GM21576 (cell line): Measurements from ENCODE around the gene HTRA3.

Experiments used
- ATAC-seq: cut with Tn5 transposase; IDR thresholded peaks from one replicate; pipeline ENCODE4 v1.9.1; 2021; ENCODE audit warnings: mild to moderate bottlenecking, moderate library complexity; ENCODE audit not compliant: unreplicated experiment

Gene HTRA3

GRCh38 chr4:8306511-8307021, 37.0 kb downstream of the HTRA3 start:
- no peak for ATAC-seq

- ATAC-seq = no peak
Measured at GRCh38 chr4:8307121-8307520, 37.6 kb downstream of the HTRA3 start.

- no peak for ATAC-seq
Measured at GRCh38 chr4:8307714-8308113, 38.2 kb downstream of the HTRA3 start.

- ATAC-seq = no peak
Measured at GRCh38 chr4:8308144-8308543, 38.6 kb downstream of the HTRA3 start.

- no peak for ATAC-seq
Measured at GRCh38 chr4:8308856-8309771, 39.6 kb downstream of the HTRA3 start.

- ATAC-seq = no peak
Measured at GRCh38 chr4:8310306-8310705, 40.8 kb downstream of the HTRA3 start.

- no peak for ATAC-seq
Measured at GRCh38 chr4:8311101-8312068, 41.8 kb downstream of the HTRA3 start.

GRCh38 chr4:8312069-8312445, 42.5 kb downstream of the HTRA3 start:
- ATAC-seq = no peak

GRCh38 chr4:8312976-8313375, 43.4 kb downstream of the HTRA3 start:
- no peak for ATAC-seq

GRCh38 chr4:8314691-8315255, 45.2 kb downstream of the HTRA3 start:
- no peak for ATAC-seq

- ATAC-seq = no peak
Measured at GRCh38 chr4:8315435-8316250, 46.1 kb downstream of the HTRA3 start.

- ATAC-seq = no peak
Measured at GRCh38 chr4:8316251-8316771, 46.8 kb downstream of the HTRA3 start.

GRCh38 chr4:8316911-8317351, 47.4 kb downstream of the HTRA3 start:
- ATAC-seq = no peak

- no peak for ATAC-seq
Measured at GRCh38 chr4:8317474-8317873, 47.9 kb downstream of the HTRA3 start.

GRCh38 chr4:8318509-8318908, 49.0 kb downstream of the HTRA3 start:
- no peak for ATAC-seq

GRCh38 chr4:8319061-8319460, 49.5 kb downstream of the HTRA3 start:
- no peak for ATAC-seq

- no peak for ATAC-seq
Measured at GRCh38 chr4:8319731-8320385, 50.3 kb downstream of the HTRA3 start.

- ATAC-seq = no peak
Measured at GRCh38 chr4:8320386-8320750, 50.8 kb downstream of the HTRA3 start.

GRCh38 chr4:8321220-8321619, 51.7 kb downstream of the HTRA3 start:
- ATAC-seq = no peak
